COLO668 (cell line): ENCODE measurements around the gene RHBDD2.

Source experiments
- DNase-seq: peaks from one replicate; lab custom pipeline; 2025; ENCODE audit not compliant: unreplicated experiment; lab: John Stamatoyannopoulos, UW

Gene RHBDD2

GRCh38 chr7:75916259-75916658 is 37.4 kb downstream of the RHBDD2 start:
- DNase-seq: no peak

GRCh38 chr7:75916685-75917634 is 38.1 kb downstream of the RHBDD2 start:
- no peak for DNase-seq

- no peak for DNase-seq
Measured at GRCh38 chr7:75920431-75921161, 41.8 kb downstream of the RHBDD2 start.

- no peak for DNase-seq
Measured at GRCh38 chr7:75921479-75921878, 42.6 kb downstream of the RHBDD2 start.

GRCh38 chr7:75922966-75923603 is 44.3 kb downstream of the RHBDD2 start:
- DNase-seq: no peak

GRCh38 chr7:75924256-75924655 is 45.4 kb downstream of the RHBDD2 start:
- DNase-seq: no peak

- DNase-seq: no peak
Measured at GRCh38 chr7:75924889-75925288, 46.1 kb downstream of the RHBDD2 start.

GRCh38 chr7:75925717-75926435 is 47.0 kb downstream of the RHBDD2 start:
- DNase-seq: no peak

GRCh38 chr7:75928568-75928914 is 49.7 kb downstream of the RHBDD2 start:
- DNase-seq: no peak

- peak; percentile 68 for DNase-seq
Measured at GRCh38 chr7:75931680-75932079, 52.8 kb downstream of the RHBDD2 start.

GRCh38 chr7:75937958-75938786 is 59.3 kb downstream of the RHBDD2 start:
- peak; percentile 11 for DNase-seq
